Activated CD4-positive, alpha-beta T cell treated with anti-CD3 and anti-CD28 coated beads, Interleukin-2, amount 10 ng/mL, durations not matched to agents 7 days and 5 days (primary cell): ENCODE results near the gene NRP1. TPM values are rescaled to one million over a fixed set of nuclear protein-coding genes. Genes with fewer than 3 reads are reported as not detected.

Source experiments
- CTCF ChIA-PET: fragments of 350-600 bp; sonication (Branson Sonifier 250); formaldehyde crosslinking; loops from one replicate; lab custom pipeline; 2021; ENCODE audit warnings: antibody characterized with exemption; lab: Charles Lee
- POLR2A ChIA-PET: fragments of 350-600 bp; sonication (Branson Sonifier 250); formaldehyde crosslinking; loops from one replicate; lab custom pipeline; 2021; ENCODE audit warnings: antibody characterized with exemption; lab: Charles Lee
- DNase-seq: peaks from one replicate; pipeline ENCODE4 v3.0.0-alpha.2; 2020
- H3K27ac Mint-ChIP-seq: one replicate; pipeline ENCODE4 v1.8.0; 2021; ENCODE audit warnings: mild to moderate bottlenecking, moderate library complexity, mixed read lengths
- H3K27me3 Mint-ChIP-seq: one replicate; pipeline ENCODE4 v1.8.0; 2021; ENCODE audit warnings: mixed read lengths
- H3K36me3 Mint-ChIP-seq: one replicate; pipeline ENCODE4 v1.8.0; 2021; ENCODE audit warnings: low read depth, mixed read lengths
- H3K4me1 Mint-ChIP-seq: one replicate; pipeline ENCODE4 v1.8.0; 2021; ENCODE audit warnings: mixed read lengths
- H3K4me3 Mint-ChIP-seq: one replicate; pipeline ENCODE4 v1.8.0; 2021; ENCODE audit warnings: mild to moderate bottlenecking, moderate library complexity, mixed read lengths
- H3K9me3 Mint-ChIP-seq: one replicate; pipeline ENCODE4 v1.8.0; 2021; ENCODE audit warnings: mixed read lengths
- total RNA-seq, 2 experiments: library from RNA; stranded (reverse); gene quantifications; one replicate each; pipeline ENCODE4 v1.2.3, GENCODE V29; 2021

The NRP1 gene
- total RNA-seq, 2 experiments from 2014 or later, result 0.40 TPM

GRCh38 chr10:33256458-33256857, 78.0 kb downstream of the NRP1 start:
- Mint-ChIP-seq H3K4me3 (no peak overlapping the region), H3K27ac (no peak overlapping the region), H3K4me1 (peaks cover 14% of the 10 kb centered on the region), H3K27me3 (peaks cover 19% of the 10 kb centered on the region), H3K36me3 (no peaks in the 10 kb centered on the region), H3K9me3 (peaks cover 2% of the 10 kb centered on the region)
- ChIA-PET CTCF (no interaction called here), POLR2A (no interaction called here)
- no peak for DNase-seq

GRCh38 chr10:33254556-33255160, 79.8 kb downstream of the NRP1 start:
- Mint-ChIP-seq H3K4me3 (no peak overlapping the region), H3K4me1 (peaks cover 23% of the 10 kb centered on the region), H3K27me3 (peaks cover 31% of the 10 kb centered on the region), H3K36me3 (peaks cover 11% of the 10 kb centered on the region), H3K27ac (no peak overlapping the region), H3K9me3 (peaks cover 9% of the 10 kb centered on the region)
- CTCF ChIA-PET, result interaction anchor here (1.5 kb wide), 1 partner anchor 102 kb away, joined by 5 read pairs; no protein-coding TSS in a partner anchor
- DNase-seq, result no peak
- POLR2A ChIA-PET, result no interaction called here

GRCh38 chr10:33253411-33253810, 81.1 kb downstream of the NRP1 start:
- ChIA-PET CTCF (interaction anchor here (1.5 kb wide), 1 partner anchor 100 kb away, joined by 5 read pairs; no protein-coding TSS in a partner anchor), POLR2A (no interaction called here)
- Mint-ChIP-seq H3K4me1 (peaks cover 36% of the 10 kb centered on the region), H3K27me3 (peaks cover 31% of the 10 kb centered on the region), H3K9me3 (peaks cover 9% of the 10 kb centered on the region), H3K4me3 (no peak overlapping the region), H3K27ac (no peak overlapping the region), H3K36me3 (peaks cover 11% of the 10 kb centered on the region)
- DNase-seq, result no peak

GRCh38 chr10:33252794-33253203, 81.7 kb downstream of the NRP1 start:
- Mint-ChIP-seq H3K4me1 (peaks cover 42% of the 10 kb centered on the region), H3K9me3 (peaks cover 9% of the 10 kb centered on the region), H3K36me3 (peaks cover 11% of the 10 kb centered on the region), H3K4me3 (no peak overlapping the region), H3K27ac (no peak overlapping the region), H3K27me3 (peaks cover 31% of the 10 kb centered on the region)
- ChIA-PET CTCF (no interaction called here), POLR2A (no interaction called here)
- DNase-seq, result no peak

GRCh38 chr10:33252324-33252723, 82.1 kb downstream of the NRP1 start:
- no peak overlapping the region for H3K27ac Mint-ChIP-seq
- peaks cover 31% of the 10 kb centered on the region for H3K27me3 Mint-ChIP-seq
- no peak overlapping the region for H3K4me3 Mint-ChIP-seq
- H3K9me3 Mint-ChIP-seq, result peaks cover 9% of the 10 kb centered on the region
- POLR2A ChIA-PET, result no interaction called here
- H3K4me1 Mint-ChIP-seq, result peaks cover 47% of the 10 kb centered on the region
- peaks cover 11% of the 10 kb centered on the region for H3K36me3 Mint-ChIP-seq
- CTCF ChIA-PET, result no interaction called here
- DNase-seq, result no peak

- H3K4me3 Mint-ChIP-seq, result no peak overlapping the region
- peaks cover 40% of the 10 kb centered on the region for H3K27me3 Mint-ChIP-seq
- H3K36me3 Mint-ChIP-seq, result peaks cover 13% of the 10 kb centered on the region
- POLR2A ChIA-PET, result no interaction called here
- CTCF ChIA-PET, result interaction anchor here (0.6 to 1.3 kb wide), 3 partner anchors 23 to 39 kb away, joined by 3 read pairs; no protein-coding TSS in a partner anchor
- peaks cover 9% of the 10 kb centered on the region for H3K9me3 Mint-ChIP-seq
- H3K27ac Mint-ChIP-seq, result no peak overlapping the region
- no peak for DNase-seq
- peaks cover 53% of the 10 kb centered on the region for H3K4me1 Mint-ChIP-seq
Observed at GRCh38 chr10:33249659-33250345, 84.7 kb downstream of the NRP1 start.

- no peak for DNase-seq
- Mint-ChIP-seq H3K27me3 (peaks cover 38% of the 10 kb centered on the region), H3K4me3 (peak overlapping the region; percentile 50), H3K4me1 (peaks cover 53% of the 10 kb centered on the region), H3K36me3 (peaks cover 13% of the 10 kb centered on the region), H3K9me3 (peaks cover 9% of the 10 kb centered on the region), H3K27ac (peak overlapping the region; percentile 44)
- POLR2A ChIA-PET, result no interaction called here
- CTCF ChIA-PET, result interaction anchor here (0.6 kb wide), 2 partner anchors 23 to 39 kb away, joined by 3 read pairs; no protein-coding TSS in a partner anchor
Observed at GRCh38 chr10:33249137-33249536, 85.3 kb downstream of the NRP1 start.

- Mint-ChIP-seq H3K27ac (peak overlapping the region; percentile 44), H3K9me3 (peaks cover 9% of the 10 kb centered on the region), H3K27me3 (peaks cover 33% of the 10 kb centered on the region), H3K36me3 (peaks cover 13% of the 10 kb centered on the region), H3K4me3 (peak overlapping the region; percentile 50), H3K4me1 (peaks cover 53% of the 10 kb centered on the region)
- peak; percentile 66 for DNase-seq
- ChIA-PET CTCF (no interaction called here), POLR2A (no interaction called here)
Observed at GRCh38 chr10:33248638-33249037, 85.8 kb downstream of the NRP1 start.

- ChIA-PET CTCF (interaction anchor here (0.6 kb wide), 1 partner anchor 1491 kb away, joined by 3 read pairs; no protein-coding TSS in a partner anchor), POLR2A (no interaction called here)
- no peak for DNase-seq
- H3K9me3 Mint-ChIP-seq, result peaks cover 9% of the 10 kb centered on the region
- peaks cover 13% of the 10 kb centered on the region for H3K36me3 Mint-ChIP-seq
- no peak overlapping the region for H3K27ac Mint-ChIP-seq
- H3K27me3 Mint-ChIP-seq, result peaks cover 30% of the 10 kb centered on the region
- H3K4me3 Mint-ChIP-seq, result no peak overlapping the region
- peaks cover 44% of the 10 kb centered on the region for H3K4me1 Mint-ChIP-seq
Observed at GRCh38 chr10:33247221-33247922, 87.1 kb downstream of the NRP1 start.

- Mint-ChIP-seq H3K9me3 (peaks cover 2% of the 10 kb centered on the region), H3K36me3 (peaks cover 6% of the 10 kb centered on the region), H3K27me3 (peaks cover 23% of the 10 kb centered on the region), H3K27ac (no peak overlapping the region), H3K4me3 (no peak overlapping the region), H3K4me1 (peaks cover 33% of the 10 kb centered on the region)
- no peak for DNase-seq
- CTCF ChIA-PET, result interaction anchor here (0.6 to 2.0 kb wide), 2 partner anchors 27 to 129 kb away, joined by 3 to 5 read pairs; no protein-coding TSS in a partner anchor
- POLR2A ChIA-PET, result no interaction called here
Observed at GRCh38 chr10:33245343-33245742, 89.1 kb downstream of the NRP1 start.

- CTCF ChIA-PET, result interaction anchor here (2.0 kb wide), 1 partner anchor 28 kb away, joined by 5 read pairs; no protein-coding TSS in a partner anchor
- DNase-seq, result no peak
- Mint-ChIP-seq H3K27ac (no peak overlapping the region), H3K36me3 (peaks cover 2% of the 10 kb centered on the region), H3K4me1 (peaks cover 28% of the 10 kb centered on the region), H3K4me3 (no peak overlapping the region), H3K27me3 (peaks cover 23% of the 10 kb centered on the region), H3K9me3 (no peaks in the 10 kb centered on the region)
- POLR2A ChIA-PET, result no interaction called here
Observed at GRCh38 chr10:33244354-33244967, 90.0 kb downstream of the NRP1 start.

GRCh38 chr10:33243703-33244102, 90.8 kb downstream of the NRP1 start:
- H3K4me1 Mint-ChIP-seq, result peaks cover 20% of the 10 kb centered on the region
- DNase-seq, result no peak
- H3K27me3 Mint-ChIP-seq, result peaks cover 21% of the 10 kb centered on the region
- POLR2A ChIA-PET, result no interaction called here
- H3K9me3 Mint-ChIP-seq, result no peaks in the 10 kb centered on the region
- CTCF ChIA-PET, result interaction anchor here (0.6 to 2.0 kb wide), 2 partner anchors 20 to 29 kb away, joined by 3 to 5 read pairs; no protein-coding TSS in a partner anchor
- no peak overlapping the region for H3K4me3 Mint-ChIP-seq
- H3K36me3 Mint-ChIP-seq, result peaks cover 2% of the 10 kb centered on the region
- H3K27ac Mint-ChIP-seq, result no peak overlapping the region
